Peyer's patch (tissue), 4 donors: ENCODE results near the gene RHOG. TPM values are rescaled to one million over a fixed set of nuclear protein-coding genes. Genes with fewer than 3 reads are reported as not detected.

Source experiments
- DNase-seq, 3 donors: peaks; one replicate each; pipeline ENCODE4 v3.0.0-alpha.2; 2017 to 2019
- H3K27ac ChIP-seq, 4 donors: fragments of 200-600 bp; sonication (generic); one replicate each; pipeline ENCODE4 v1.5.1; 2016 to 2019
- H3K27me3 ChIP-seq, 2 donors: fragments of 200-600 bp; sonication (generic); one replicate each; pipeline ENCODE4 v1.5.1; 2019
- H3K36me3 ChIP-seq, 3 donors: fragments of 200-600 bp; sonication (generic); one replicate each; pipeline ENCODE4 v1.5.1; 2016 to 2019
- H3K4me1 ChIP-seq, 4 donors: fragments of 200-600 bp; sonication (generic); one replicate each; pipeline ENCODE4 v1.5.1; 2016 to 2019
- H3K4me3 ChIP-seq, 4 donors: fragments of 200-600 bp; sonication (generic); 1 replicate in 3 of 4; 2 replicates in 1 of 4; pipeline ENCODE4 v1.5.1; 2016 to 2019; ENCODE audit warnings: mild to moderate bottlenecking in 1 of 4
- H3K9me3 ChIP-seq, 4 donors: fragments of 200-600 bp; sonication (generic); one replicate each; pipeline ENCODE4 v1.5.1; 2016 to 2019; ENCODE audit warnings: mild to moderate bottlenecking in 1 of 4
- POLR2A ChIP-seq, 2 donors: fragments of 450-650 bp; IDR thresholded peaks; one replicate each; pipeline ENCODE4 v1.5.1; 2017; ENCODE audit warnings: antibody characterized with exemption in 2 of 2, mild to moderate bottlenecking in 2 of 2, moderate library complexity in 2 of 2
- total RNA-seq, 4 donors: library from RNA; depleted of rRNA; stranded (reverse); fragments of >200 nt; gene quantifications; one replicate each; pipeline ENCODE4 v1.1.0, GENCODE V29; 2016
- TF ChIP-seq, protein P1 (sequence below), 6 experiments: fragments of 450-650 bp in 4 of 6; fragments of 200-600 bp in 2 of 6; sonication (generic) in 1 of 6; IDR thresholded peaks; one replicate each; pipeline ENCODE4 v1.5.1; 2017 to 2019; ENCODE audit warnings: antibody characterized with exemption in 6 of 6, mild to moderate bottlenecking in 3 of 6, moderate library complexity in 1 of 6

RHOG gene
- total RNA-seq, 4 donors from 2014 or later, result 33.8 to 83.0 (median 67.0) TPM

DNA sequence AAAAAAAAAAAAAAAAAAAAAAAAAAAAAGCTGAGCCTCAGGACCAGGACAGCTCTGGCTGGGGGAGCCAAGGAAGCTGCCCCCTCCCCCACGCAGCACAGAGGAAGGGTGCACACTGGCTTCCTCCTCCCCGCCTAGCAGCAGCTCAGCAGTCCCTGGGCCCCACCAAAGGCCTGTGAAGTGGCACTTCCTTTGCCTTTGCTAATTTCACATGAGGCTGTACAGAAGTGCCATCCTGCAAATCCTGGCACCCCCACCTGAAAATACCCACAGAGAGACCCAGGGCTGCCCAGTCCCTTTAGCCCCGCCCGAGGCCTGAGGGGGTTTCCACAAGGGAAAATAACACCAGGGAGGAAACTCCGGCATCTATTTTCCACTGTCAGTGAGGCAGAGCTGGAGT lies 3.9 kb downstream of the RHOG start:
- TF ChIP-seq, protein P1, sequence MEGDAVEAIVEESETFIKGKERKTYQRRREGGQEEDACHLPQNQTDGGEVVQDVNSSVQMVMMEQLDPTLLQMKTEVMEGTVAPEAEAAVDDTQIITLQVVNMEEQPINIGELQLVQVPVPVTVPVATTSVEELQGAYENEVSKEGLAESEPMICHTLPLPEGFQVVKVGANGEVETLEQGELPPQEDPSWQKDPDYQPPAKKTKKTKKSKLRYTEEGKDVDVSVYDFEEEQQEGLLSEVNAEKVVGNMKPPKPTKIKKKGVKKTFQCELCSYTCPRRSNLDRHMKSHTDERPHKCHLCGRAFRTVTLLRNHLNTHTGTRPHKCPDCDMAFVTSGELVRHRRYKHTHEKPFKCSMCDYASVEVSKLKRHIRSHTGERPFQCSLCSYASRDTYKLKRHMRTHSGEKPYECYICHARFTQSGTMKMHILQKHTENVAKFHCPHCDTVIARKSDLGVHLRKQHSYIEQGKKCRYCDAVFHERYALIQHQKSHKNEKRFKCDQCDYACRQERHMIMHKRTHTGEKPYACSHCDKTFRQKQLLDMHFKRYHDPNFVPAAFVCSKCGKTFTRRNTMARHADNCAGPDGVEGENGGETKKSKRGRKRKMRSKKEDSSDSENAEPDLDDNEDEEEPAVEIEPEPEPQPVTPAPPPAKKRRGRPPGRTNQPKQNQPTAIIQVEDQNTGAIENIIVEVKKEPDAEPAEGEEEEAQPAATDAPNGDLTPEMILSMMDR (IDR thresholded peaks at IDR 0.05), result no peak
- TF ChIP-seq POLR2A (IDR thresholded peaks at IDR 0.05), result no peak
- H3K9me3 ChIP-seq, result no peaks in the 10 kb centered on the region
- H3K27me3 ChIP-seq, result no peaks in the 10 kb centered on the region
- peak overlapping the region in 2 of 4 donors; percentile 2 to 23 for H3K4me3 ChIP-seq
- H3K36me3 ChIP-seq, result no peaks in the 10 kb centered on the region
- peak overlapping the region; percentile 13 to 97 (median 67) for H3K27ac ChIP-seq
- H3K4me1 ChIP-seq, result peaks cover 0 to 73% (median 50%) of the 10 kb centered on the region in 4 donors
- peak in 2 of 3 donors; percentile 73 to 82 for DNase-seq

DNA sequence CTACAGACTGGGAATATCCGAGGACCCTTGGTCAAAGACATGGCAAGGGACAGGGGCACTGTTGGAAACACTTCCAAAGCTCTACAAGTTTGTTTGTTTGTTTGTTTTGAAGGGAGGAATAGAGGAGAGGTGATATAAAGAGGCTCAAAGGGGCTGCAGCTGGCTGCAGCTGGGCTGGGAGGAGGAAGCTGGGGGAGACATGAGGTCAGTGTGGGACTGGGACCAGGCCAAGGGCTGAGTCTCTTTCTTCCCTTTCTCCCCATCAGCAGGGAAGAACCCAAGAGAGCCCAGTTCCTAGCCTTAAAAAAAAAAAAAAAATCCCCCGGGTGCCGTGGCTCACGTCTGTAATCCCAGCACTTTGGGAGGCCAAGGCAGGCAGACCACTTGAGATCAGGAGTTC lies 5.0 kb downstream of the RHOG start:
- no peaks in the 10 kb centered on the region for H3K9me3 ChIP-seq
- no peak for DNase-seq
- H3K4me3 ChIP-seq, result no peak overlapping the region
- H3K4me1 ChIP-seq, result peaks cover 0 to 80% (median 54%) of the 10 kb centered on the region in 4 donors
- no peaks in the 10 kb centered on the region for H3K27me3 ChIP-seq
- H3K27ac ChIP-seq, result peak overlapping the region; percentile 62 to 97 (median 84)
- peaks cover 0 to 8% (median 0%) of the 10 kb centered on the region in 3 donors for H3K36me3 ChIP-seq
- TF ChIP-seq POLR2A (IDR thresholded peaks at IDR 0.05), result no peak
- TF ChIP-seq, protein P1 (IDR thresholded peaks at IDR 0.05), result no peak

DNA sequence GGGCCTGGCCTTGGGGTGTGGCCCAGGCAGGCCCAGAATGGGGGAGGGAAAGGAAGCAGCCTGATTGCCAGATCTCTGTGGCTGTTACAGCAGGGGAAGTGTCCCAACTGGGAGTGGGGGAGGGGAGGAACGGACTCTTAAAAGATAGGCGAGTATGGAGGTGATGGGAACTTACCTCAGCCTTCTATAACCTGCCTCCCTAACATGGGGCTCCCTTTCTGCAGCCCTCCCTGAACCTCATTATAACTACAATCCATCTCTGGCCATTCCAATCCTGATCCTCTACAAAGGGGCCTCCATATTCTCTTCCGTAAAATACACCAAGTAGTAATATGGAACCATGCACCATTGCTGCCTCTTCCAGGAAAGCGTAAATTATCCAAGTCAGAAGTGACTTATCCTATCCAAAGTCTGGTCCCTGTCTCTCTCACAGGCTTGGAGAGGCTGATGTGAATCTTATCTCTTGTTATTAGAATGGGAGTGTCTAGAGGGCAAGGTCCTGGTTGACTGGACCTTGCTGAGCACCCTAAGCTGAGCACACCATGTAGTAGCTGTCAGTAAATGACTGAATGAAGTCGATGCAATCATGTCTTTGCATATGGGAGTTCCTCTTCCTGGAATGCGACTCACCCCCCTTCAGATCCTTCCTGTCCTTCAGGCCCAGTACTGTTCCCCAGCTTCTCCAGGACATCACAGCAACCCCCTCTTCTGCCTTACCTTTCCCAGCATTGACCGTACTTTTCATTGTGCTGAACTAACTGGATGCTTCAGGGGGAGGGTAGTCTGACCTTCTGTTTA lies 5.9 kb downstream of the RHOG start:
- Histone ChIP-seq H3K4me3 (peak overlapping the region in 1 of 4 donors; percentile 2), H3K4me1 (peaks cover 0 to 81% (median 54%) of the 10 kb centered on the region in 4 donors), H3K9me3 (no peaks in the 10 kb centered on the region), H3K36me3 (peaks cover 0 to 16% (median 0%) of the 10 kb centered on the region in 3 donors), H3K27me3 (no peaks in the 10 kb centered on the region), H3K27ac (peak overlapping the region; percentile 63 to 97 (median 84))
- peak in 2 of 3 donors; percentile 53 to 72 for DNase-seq
- TF ChIP-seq, protein P1 (IDR thresholded peaks at IDR 0.05), result peak in 1 of 6 experiments; percentile 8
- peak; percentile 39 to 62 for TF ChIP-seq POLR2A (IDR thresholded peaks at IDR 0.05)

DNA sequence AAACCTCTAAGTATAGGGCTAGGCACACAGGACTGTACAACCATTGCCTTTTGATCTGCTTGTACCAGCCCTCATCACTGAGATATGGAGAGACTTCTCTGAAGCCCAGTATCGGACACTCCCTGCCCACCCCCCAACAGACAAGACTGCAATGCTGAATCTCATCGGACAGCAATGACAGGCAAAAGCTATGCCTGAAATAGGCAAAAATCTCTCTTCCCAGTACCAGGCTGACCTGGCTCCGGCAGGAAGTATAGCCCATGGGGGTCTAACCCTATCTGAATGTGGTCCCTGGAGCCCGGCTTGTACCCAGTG lies 6.5 kb downstream of the RHOG start:
- TF ChIP-seq, protein P1 (IDR thresholded peaks at IDR 0.05), result no peak
- H3K4me3 ChIP-seq, result no peak overlapping the region
- no peak for DNase-seq
- no peaks in the 10 kb centered on the region for H3K9me3 ChIP-seq
- H3K4me1 ChIP-seq, result peaks cover 0 to 77% (median 54%) of the 10 kb centered on the region in 4 donors
- H3K27me3 ChIP-seq, result no peaks in the 10 kb centered on the region
- peak overlapping the region; percentile 63 to 97 (median 84) for H3K27ac ChIP-seq
- peaks cover 0 to 22% (median 0%) of the 10 kb centered on the region in 3 donors for H3K36me3 ChIP-seq

DNA sequence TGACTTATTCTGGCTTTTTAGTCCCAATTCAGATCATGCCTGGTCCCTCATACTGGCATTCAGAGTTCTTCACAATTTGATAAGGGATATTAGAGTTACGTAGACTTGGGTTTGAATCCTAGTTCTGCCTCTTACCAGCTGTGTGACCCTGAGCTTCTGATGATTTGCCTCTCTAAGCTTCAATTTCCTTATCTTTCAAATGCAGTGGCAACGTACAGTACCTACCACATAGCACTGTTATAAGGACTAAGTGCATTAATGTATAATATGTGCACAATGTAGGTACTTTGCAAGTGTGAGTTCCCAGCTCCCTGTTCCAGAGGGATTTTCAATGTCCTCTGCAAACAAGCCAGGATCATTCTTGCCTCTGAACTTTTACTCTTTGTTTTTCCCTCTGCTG lies 7.3 kb downstream of the RHOG start:
- peaks cover 0 to 24% (median 0%) of the 10 kb centered on the region in 3 donors for H3K36me3 ChIP-seq
- H3K9me3 ChIP-seq, result no peaks in the 10 kb centered on the region
- H3K4me1 ChIP-seq, result peaks cover 0 to 69% (median 51%) of the 10 kb centered on the region in 4 donors
- no peak overlapping the region for H3K4me3 ChIP-seq
- DNase-seq, result no peak
- H3K27ac ChIP-seq, result peak overlapping the region in 2 of 4 donors; percentile 53 to 63
- TF ChIP-seq, protein P1 (IDR thresholded peaks at IDR 0.05), result no peak
- TF ChIP-seq POLR2A (IDR thresholded peaks at IDR 0.05), result no peak
- H3K27me3 ChIP-seq, result no peaks in the 10 kb centered on the region
